GM23338 (cell line): Measurements from ENCODE around the gene GAREM1. TPM values are rescaled to one million over a fixed set of nuclear protein-coding genes. Genes with fewer than 3 reads are reported as not detected.

Source experiments
- ATAC-seq: fragments of 200-7000 bp; cut with Tn5 transposase; 3 replicates; pipeline ENCODE4 v1.9.1; 2020
- DNase-seq: peaks from one replicate; pipeline ENCODE4 v3.0.0-alpha.2; 2015; ENCODE audit warnings: low spot score
- H2AFZ ChIP-seq: fragments of 200-600 bp; sonication (generic); 2 replicates; pipeline ENCODE4 v1.8.0; 2016; ENCODE audit warnings: antibody characterized with exemption, mild to moderate bottlenecking, moderate library complexity
- H3F3A ChIP-seq: fragments of 200-600 bp; sonication (generic); replicated peaks from 2 replicates; pipeline ENCODE4 v1.8.0; 2017; ENCODE audit warnings: antibody characterized with exemption, mixed run types, low read depth
- H3K27ac ChIP-seq: fragments of 200-600 bp; sonication (generic); 2 replicates; pipeline ENCODE4 v1.6.1; 2016; ENCODE audit warnings: low read depth
- H3K27me3 ChIP-seq: fragments of 200-600 bp; sonication (generic); 2 replicates; pipeline ENCODE4 v1.8.0; 2016; ENCODE audit warnings: mild to moderate bottlenecking, mixed run types, moderate library complexity; ENCODE audit not compliant: insufficient read depth
- H3K36me3 ChIP-seq: fragments of 200-600 bp; sonication (generic); 2 replicates; pipeline ENCODE4 v1.8.0; 2016; ENCODE audit warnings: mild to moderate bottlenecking; ENCODE audit not compliant: insufficient read depth
- H3K4me1 ChIP-seq: fragments of 200-600 bp; sonication (generic); 2 replicates; pipeline ENCODE4 v1.8.0; 2016; ENCODE audit warnings: mild to moderate bottlenecking, moderate library complexity; ENCODE audit not compliant: insufficient read depth
- H3K4me2 ChIP-seq: fragments of 200-600 bp; sonication (generic); 2 replicates; pipeline ENCODE4 v1.7.1; 2017; ENCODE audit warnings: mixed run types
- H3K4me3 ChIP-seq: fragments of 200-600 bp; sonication (generic); 2 replicates; pipeline ENCODE4 v1.6.1; 2016; ENCODE audit warnings: mixed run types
- H3K79me2 ChIP-seq: fragments of 200-600 bp; sonication (generic); replicated peaks from 2 replicates; pipeline ENCODE4 v1.8.0; 2017; ENCODE audit warnings: mild to moderate bottlenecking; ENCODE audit not compliant: insufficient read depth
- H3K9me2 ChIP-seq: fragments of 200-600 bp; sonication (generic); 2 replicates; pipeline ENCODE4 v1.8.0; 2017; ENCODE audit not compliant: insufficient read depth
- H4K20me1 ChIP-seq: fragments of 200-600 bp; sonication (generic); replicated peaks from 2 replicates; pipeline ENCODE4 v1.8.0; 2017; ENCODE audit warnings: mild to moderate bottlenecking; ENCODE audit not compliant: insufficient read depth
- H3K27ac Mint-ChIP-seq: 2 replicates; pipeline ENCODE4 v1.8.0; 2020; ENCODE audit warnings: inconsistent platforms, mild to moderate bottlenecking, moderate library complexity, mixed read lengths
- H3K27me3 Mint-ChIP-seq: 3 replicates; pipeline ENCODE4 v1.8.0; 2022; ENCODE audit warnings: low read depth, mild to moderate bottlenecking, moderate library complexity, mixed read lengths, inconsistent platforms; ENCODE audit not compliant: insufficient read depth, poor library complexity
- H3K36me3 Mint-ChIP-seq: 3 replicates; pipeline ENCODE4 v1.8.0; 2021; ENCODE audit warnings: low read depth, mild to moderate bottlenecking, inconsistent platforms, moderate library complexity, mixed read lengths
- H3K4me1 Mint-ChIP-seq: 3 replicates; pipeline ENCODE4 v1.8.0; 2020; ENCODE audit warnings: mild to moderate bottlenecking, inconsistent platforms, mixed read lengths
- H3K4me3 Mint-ChIP-seq: 3 replicates; pipeline ENCODE4 v1.8.0; 2021; ENCODE audit warnings: moderate library complexity, mild to moderate bottlenecking, inconsistent platforms, mixed read lengths
- H3K9me3 Mint-ChIP-seq: 3 replicates; pipeline ENCODE4 v1.8.0; 2020; ENCODE audit warnings: moderate library complexity, mild to moderate bottlenecking, inconsistent platforms, mixed read lengths
- CREB1 ChIP-seq: fragments of 250-450 bp; sonication (Bioruptor Pico); IDR thresholded peaks from 2 replicates; pipeline ENCODE4 v1.5.0; 2020; ENCODE audit warnings: low read depth, mild to moderate bottlenecking, moderate library complexity
- EZH2 ChIP-seq: fragments of 200-600 bp; sonication (generic); IDR thresholded peaks from one replicate; pipeline ENCODE4 v1.8.0; 2017; ENCODE audit warnings: antibody characterized with exemption, mild to moderate bottlenecking, low read depth; ENCODE audit not compliant: unreplicated experiment
- EZH2phosphoT487 ChIP-seq: fragments of 200-600 bp; sonication (generic); IDR thresholded peaks from one replicate; pipeline ENCODE4 v1.8.1; 2018; ENCODE audit warnings: antibody characterized with exemption; ENCODE audit not compliant: unreplicated experiment
- JUNB ChIP-seq: IDR thresholded peaks from one replicate; pipeline ENCODE4 v1.6.1; 2016; ENCODE audit warnings: antibody characterized with exemption; ENCODE audit not compliant: unreplicated experiment
- NANOG ChIP-seq: IDR thresholded peaks from 2 replicates; pipeline ENCODE4 v1.6.1; 2016; ENCODE audit warnings: antibody characterized with exemption, borderline replicate concordance
- POLR2AphosphoS5 ChIP-seq: IDR thresholded peaks from 2 replicates; pipeline ENCODE4 v1.6.1; 2016; ENCODE audit warnings: antibody characterized with exemption, low read depth
- STAT1 ChIP-seq: IDR thresholded peaks from one replicate; pipeline ENCODE4 v1.6.1; 2016; ENCODE audit warnings: antibody characterized with exemption; ENCODE audit not compliant: unreplicated experiment
- ZNF114 ChIP-seq: fragments of 250-450 bp; sonication (Bioruptor Pico); IDR thresholded peaks from 2 replicates; pipeline ENCODE4 v1.5.0; 2020; ENCODE audit warnings: mild to moderate bottlenecking, moderate library complexity
- ZNF331 ChIP-seq: fragments of 250-450 bp; sonication (Bioruptor Pico); IDR thresholded peaks from 2 replicates; pipeline ENCODE4 v1.5.0; 2020; ENCODE audit warnings: low read depth, mild to moderate bottlenecking, moderate library complexity
- polyA plus RNA-seq: library from polyadenylated mRNA; unstranded; fragments of >200 nt; fragmentation: Nextera tagmentation; extraction: Ambion mirVana; gene quantifications from 2 replicates; pipeline ENCODE4 v1.2.1, GENCODE V29; 2016
- total RNA-seq: library from RNA; depleted of rRNA; stranded (reverse); fragments of >200 nt; shearing (Covaris generic); gene quantifications from 2 replicates; pipeline ENCODE4 v1.2.3, GENCODE V29; 2014
- TF ChIP-seq, protein P1 (sequence below), 2 experiments: fragments of 200-600 bp in 1 of 2; sonication (generic) in 1 of 2; conservative IDR thresholded peaks; 2 replicates each; pipeline versions ENCODE4 v1.5.1 to v1.6.1; 2016 to 2017; ENCODE audit warnings: antibody characterized with exemption in 2 of 2, low read depth in 2 of 2, mild to moderate bottlenecking in 2 of 2, moderate library complexity in 1 of 2
- TF ChIP-seq, protein P2 (sequence below): fragments of 250-450 bp; sonication (Bioruptor Pico); IDR thresholded peaks from 2 replicates; pipeline ENCODE4 v1.5.0; 2020; ENCODE audit warnings: mild to moderate bottlenecking, moderate library complexity
- TF ChIP-seq, protein P3 (sequence below): IDR thresholded peaks from 2 replicates; pipeline ENCODE4 v1.6.1; 2016; ENCODE audit warnings: antibody characterized with exemption
- TF ChIP-seq, protein P4 (sequence below): IDR thresholded peaks from one replicate; pipeline ENCODE4 v1.6.1; 2018; ENCODE audit warnings: antibody characterized with exemption; ENCODE audit not compliant: unreplicated experiment

The GAREM1 gene
- total and polyA plus RNA-seq, 2 experiments from 2014 or later = 2.7 to 6.0 TPM

DNA sequence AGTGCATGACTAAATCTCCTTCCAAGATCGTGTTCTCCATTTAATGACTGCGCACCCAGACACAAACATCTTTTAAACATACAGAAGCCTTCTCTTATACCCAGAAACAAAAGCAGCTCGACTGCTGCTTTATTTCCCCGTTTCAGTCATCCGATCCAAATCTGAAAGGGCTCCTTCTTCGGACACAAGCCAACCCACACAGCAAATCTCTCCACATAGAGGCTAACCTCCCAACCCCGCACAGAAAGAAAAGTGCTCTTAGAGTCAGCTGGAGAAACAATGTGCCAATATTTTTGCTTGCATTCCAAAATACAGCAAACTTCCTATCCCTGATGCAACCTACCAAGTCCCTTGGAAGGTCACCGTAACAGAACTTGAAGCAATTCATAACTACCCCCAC lies 29.1 kb downstream of the GAREM1 start:
- Histone ChIP-seq H3K4me3 (no peak overlapping the region), H3K27ac (no peak overlapping the region), H3K4me2 (no peak overlapping the region), H4K20me1 (peaks cover 9% of the 10 kb centered on the region; the same call in 1 of the 2 replicates), H3K79me2 (peaks cover 22% of the 10 kb centered on the region; the same call in 1 of the 2 replicates), H3F3A (no peaks in the 10 kb centered on the region), H2AFZ (no peak overlapping the region), H3K36me3 (no peaks in the 10 kb centered on the region), H3K27me3 (no peaks in the 10 kb centered on the region), H3K4me1 (no peaks in the 10 kb centered on the region), H3K9me2 (no peaks in the 10 kb centered on the region)
- ATAC-seq = no peak
- Mint-ChIP-seq H3K27me3 (no peaks in the 10 kb centered on the region), H3K4me3 (no peak overlapping the region), H3K27ac (peak overlapping the region; percentile 42), H3K36me3 (no peaks in the 10 kb centered on the region), H3K4me1 (peaks cover 1% of the 10 kb centered on the region; the same call in 2 of the 3 replicates), H3K9me3 (no peaks in the 10 kb centered on the region)
- TF ChIP-seq CREB1 (CRISPR knock-in tag) (no peak), EZH2 (no peak), NANOG (no peak), POLR2AphosphoS5 (no peak), ZNF114 (CRISPR knock-in tag) (no peak), EZH2phosphoT487 (no peak), STAT1 (no peak), ZNF331 (CRISPR knock-in tag) (no peak), JUNB (no peak)
- TF ChIP-seq, protein P1, sequence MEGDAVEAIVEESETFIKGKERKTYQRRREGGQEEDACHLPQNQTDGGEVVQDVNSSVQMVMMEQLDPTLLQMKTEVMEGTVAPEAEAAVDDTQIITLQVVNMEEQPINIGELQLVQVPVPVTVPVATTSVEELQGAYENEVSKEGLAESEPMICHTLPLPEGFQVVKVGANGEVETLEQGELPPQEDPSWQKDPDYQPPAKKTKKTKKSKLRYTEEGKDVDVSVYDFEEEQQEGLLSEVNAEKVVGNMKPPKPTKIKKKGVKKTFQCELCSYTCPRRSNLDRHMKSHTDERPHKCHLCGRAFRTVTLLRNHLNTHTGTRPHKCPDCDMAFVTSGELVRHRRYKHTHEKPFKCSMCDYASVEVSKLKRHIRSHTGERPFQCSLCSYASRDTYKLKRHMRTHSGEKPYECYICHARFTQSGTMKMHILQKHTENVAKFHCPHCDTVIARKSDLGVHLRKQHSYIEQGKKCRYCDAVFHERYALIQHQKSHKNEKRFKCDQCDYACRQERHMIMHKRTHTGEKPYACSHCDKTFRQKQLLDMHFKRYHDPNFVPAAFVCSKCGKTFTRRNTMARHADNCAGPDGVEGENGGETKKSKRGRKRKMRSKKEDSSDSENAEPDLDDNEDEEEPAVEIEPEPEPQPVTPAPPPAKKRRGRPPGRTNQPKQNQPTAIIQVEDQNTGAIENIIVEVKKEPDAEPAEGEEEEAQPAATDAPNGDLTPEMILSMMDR (conservative IDR thresholded peaks at IDR 0.05; ENCODE audit: low read depth in 2 of 2) = no peak
- TF ChIP-seq, protein P2, sequence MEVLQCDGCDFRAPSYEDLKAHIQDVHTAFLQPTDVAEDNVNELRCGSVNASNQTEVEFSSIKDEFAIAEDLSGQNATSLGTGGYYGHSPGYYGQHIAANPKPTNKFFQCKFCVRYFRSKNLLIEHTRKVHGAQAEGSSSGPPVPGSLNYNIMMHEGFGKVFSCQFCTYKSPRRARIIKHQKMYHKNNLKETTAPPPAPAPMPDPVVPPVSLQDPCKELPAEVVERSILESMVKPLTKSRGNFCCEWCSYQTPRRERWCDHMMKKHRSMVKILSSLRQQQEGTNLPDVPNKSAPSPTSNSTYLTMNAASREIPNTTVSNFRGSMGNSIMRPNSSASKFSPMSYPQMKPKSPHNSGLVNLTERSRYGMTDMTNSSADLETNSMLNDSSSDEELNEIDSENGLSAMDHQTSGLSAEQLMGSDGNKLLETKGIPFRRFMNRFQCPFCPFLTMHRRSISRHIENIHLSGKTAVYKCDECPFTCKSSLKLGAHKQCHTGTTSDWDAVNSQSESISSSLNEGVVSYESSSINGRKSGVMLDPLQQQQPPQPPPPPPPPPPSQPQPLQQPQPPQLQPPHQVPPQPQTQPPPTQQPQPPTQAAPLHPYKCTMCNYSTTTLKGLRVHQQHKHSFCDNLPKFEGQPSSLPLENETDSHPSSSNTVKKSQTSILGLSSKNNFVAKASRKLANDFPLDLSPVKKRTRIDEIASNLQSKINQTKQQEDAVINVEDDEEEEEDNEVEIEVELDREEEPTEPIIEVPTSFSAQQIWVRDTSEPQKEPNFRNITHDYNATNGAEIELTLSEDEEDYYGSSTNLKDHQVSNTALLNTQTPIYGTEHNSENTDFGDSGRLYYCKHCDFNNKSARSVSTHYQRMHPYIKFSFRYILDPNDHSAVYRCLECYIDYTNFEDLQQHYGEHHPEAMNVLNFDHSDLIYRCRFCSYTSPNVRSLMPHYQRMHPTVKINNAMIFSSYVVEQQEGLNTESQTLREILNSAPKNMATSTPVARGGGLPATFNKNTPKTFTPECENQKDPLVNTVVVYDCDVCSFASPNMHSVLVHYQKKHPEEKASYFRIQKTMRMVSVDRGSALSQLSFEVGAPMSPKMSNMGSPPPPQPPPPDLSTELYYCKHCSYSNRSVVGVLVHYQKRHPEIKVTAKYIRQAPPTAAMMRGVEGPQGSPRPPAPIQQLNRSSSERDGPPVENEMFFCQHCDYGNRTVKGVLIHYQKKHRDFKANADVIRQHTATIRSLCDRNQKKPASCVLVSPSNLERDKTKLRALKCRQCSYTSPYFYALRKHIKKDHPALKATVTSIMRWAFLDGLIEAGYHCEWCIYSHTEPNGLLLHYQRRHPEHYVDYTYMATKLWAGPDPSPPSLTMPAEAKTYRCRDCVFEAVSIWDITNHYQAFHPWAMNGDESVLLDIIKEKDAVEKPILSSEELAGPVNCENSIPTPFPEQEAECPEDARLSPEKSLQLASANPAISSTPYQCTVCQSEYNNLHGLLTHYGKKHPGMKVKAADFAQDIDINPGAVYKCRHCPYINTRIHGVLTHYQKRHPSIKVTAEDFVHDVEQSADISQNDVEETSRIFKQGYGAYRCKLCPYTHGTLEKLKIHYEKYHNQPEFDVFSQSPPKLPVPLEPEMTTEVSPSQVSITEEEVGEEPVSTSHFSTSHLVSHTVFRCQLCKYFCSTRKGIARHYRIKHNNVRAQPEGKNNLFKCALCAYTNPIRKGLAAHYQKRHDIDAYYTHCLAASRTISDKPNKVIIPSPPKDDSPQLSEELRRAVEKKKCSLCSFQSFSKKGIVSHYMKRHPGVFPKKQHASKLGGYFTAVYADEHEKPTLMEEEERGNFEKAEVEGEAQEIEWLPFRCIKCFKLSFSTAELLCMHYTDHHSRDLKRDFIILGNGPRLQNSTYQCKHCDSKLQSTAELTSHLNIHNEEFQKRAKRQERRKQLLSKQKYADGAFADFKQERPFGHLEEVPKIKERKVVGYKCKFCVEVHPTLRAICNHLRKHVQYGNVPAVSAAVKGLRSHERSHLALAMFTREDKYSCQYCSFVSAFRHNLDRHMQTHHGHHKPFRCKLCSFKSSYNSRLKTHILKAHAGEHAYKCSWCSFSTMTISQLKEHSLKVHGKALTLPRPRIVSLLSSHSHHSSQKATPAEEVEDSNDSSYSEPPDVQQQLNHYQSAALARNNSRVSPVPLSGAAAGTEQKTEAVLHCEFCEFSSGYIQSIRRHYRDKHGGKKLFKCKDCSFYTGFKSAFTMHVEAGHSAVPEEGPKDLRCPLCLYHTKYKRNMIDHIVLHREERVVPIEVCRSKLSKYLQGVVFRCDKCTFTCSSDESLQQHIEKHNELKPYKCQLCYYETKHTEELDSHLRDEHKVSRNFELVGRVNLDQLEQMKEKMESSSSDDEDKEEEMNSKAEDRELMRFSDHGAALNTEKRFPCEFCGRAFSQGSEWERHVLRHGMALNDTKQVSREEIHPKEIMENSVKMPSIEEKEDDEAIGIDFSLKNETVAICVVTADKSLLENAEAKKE (CRISPR knock-in tag) = no peak
- TF ChIP-seq, protein P3, sequence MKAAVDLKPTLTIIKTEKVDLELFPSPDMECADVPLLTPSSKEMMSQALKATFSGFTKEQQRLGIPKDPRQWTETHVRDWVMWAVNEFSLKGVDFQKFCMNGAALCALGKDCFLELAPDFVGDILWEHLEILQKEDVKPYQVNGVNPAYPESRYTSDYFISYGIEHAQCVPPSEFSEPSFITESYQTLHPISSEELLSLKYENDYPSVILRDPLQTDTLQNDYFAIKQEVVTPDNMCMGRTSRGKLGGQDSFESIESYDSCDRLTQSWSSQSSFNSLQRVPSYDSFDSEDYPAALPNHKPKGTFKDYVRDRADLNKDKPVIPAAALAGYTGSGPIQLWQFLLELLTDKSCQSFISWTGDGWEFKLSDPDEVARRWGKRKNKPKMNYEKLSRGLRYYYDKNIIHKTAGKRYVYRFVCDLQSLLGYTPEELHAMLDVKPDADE = no peak
- TF ChIP-seq, protein P4, sequence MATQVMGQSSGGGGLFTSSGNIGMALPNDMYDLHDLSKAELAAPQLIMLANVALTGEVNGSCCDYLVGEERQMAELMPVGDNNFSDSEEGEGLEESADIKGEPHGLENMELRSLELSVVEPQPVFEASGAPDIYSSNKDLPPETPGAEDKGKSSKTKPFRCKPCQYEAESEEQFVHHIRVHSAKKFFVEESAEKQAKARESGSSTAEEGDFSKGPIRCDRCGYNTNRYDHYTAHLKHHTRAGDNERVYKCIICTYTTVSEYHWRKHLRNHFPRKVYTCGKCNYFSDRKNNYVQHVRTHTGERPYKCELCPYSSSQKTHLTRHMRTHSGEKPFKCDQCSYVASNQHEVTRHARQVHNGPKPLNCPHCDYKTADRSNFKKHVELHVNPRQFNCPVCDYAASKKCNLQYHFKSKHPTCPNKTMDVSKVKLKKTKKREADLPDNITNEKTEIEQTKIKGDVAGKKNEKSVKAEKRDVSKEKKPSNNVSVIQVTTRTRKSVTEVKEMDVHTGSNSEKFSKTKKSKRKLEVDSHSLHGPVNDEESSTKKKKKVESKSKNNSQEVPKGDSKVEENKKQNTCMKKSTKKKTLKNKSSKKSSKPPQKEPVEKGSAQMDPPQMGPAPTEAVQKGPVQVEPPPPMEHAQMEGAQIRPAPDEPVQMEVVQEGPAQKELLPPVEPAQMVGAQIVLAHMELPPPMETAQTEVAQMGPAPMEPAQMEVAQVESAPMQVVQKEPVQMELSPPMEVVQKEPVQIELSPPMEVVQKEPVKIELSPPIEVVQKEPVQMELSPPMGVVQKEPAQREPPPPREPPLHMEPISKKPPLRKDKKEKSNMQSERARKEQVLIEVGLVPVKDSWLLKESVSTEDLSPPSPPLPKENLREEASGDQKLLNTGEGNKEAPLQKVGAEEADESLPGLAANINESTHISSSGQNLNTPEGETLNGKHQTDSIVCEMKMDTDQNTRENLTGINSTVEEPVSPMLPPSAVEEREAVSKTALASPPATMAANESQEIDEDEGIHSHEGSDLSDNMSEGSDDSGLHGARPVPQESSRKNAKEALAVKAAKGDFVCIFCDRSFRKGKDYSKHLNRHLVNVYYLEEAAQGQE = no peak
- no peak for DNase-seq
